Occipital lobe (tissue), 2 donors: ENCODE data around the gene WDR89. TPM values are rescaled to one million over a fixed set of nuclear protein-coding genes. Genes with fewer than 3 reads are reported as not detected.
"Not testable (repeated sequence)": the region's sequence is repeated elsewhere in the genome, so short reads cannot be mapped to it uniquely, and the experiment has no call there.

Experiments used
- DNase-seq: peaks from one replicate; lab custom pipeline; 2025; lab: John Stamatoyannopoulos, UW
- total RNA-seq: library from RNA; depleted of rRNA; stranded (reverse); fragments of >200 nt; gene quantifications from one replicate; pipeline ENCODE4 v1.2.3, GENCODE V29; 2014

The WDR89 gene
- total RNA-seq, 1 donor from 2014 or later: 45.7 TPM

- DNase-seq: no peak
Observed at GRCh38 chr14:63654346-63654745, 12.7 kb upstream of the WDR89 start.

DNA sequence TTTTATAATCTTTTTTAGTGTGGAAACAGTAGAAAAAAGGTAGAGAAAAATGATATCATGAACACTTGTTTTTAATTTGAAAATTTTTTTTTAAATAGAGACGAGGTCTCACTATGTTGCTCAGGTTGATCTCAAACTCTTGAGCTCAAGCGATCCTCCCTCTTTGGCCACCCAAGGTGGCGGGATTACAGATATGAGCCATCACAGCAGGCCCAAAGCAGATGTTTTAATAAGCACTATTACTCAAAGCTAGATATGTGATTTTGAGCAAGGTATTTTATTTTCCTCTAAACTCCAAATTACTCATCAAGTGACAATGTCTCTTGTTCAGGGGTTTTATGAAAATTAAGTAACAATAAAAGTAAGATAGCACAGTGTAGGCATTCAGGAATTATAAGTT lies 10.7 kb upstream of the WDR89 start:
- no peak for DNase-seq

GRCh38 chr14:63650256-63650952 lies 8.7 kb upstream of the WDR89 start:
- DNase-seq: peak; percentile 17

DNA sequence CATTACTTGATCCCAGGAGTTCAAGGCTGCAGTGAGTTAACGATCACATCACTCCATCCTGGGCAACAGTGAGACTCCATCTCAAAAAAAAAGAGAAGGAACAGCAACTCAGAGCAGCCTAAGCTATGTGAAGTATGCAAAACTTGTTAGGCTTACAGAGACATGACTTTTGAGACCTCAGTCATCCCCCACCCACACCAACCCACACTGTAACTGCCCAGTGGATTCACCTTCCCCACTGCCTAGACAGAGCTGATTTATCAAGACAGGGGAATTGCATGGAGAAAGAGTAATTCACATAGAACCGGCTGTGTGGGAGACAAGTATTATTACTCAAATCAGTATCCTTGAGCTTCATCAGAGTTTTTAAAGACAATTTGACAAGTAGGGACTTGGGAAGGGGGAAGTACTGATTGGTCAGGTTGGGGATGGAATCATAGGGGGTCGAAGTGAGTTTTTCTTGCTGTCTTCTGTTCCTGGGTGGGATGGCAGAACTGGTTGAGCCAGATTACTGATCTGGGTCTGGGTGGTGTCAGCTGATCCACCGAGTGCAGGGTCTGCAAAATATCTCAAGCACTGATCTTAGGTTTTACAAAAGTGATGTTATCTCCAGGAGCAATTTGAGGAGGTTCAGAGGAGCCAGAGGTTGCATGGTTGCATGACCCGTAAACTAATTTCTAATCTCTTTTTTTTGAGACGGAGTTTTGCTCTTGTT lies 6.2 kb upstream of the WDR89 start:
- no peak for DNase-seq

GRCh38 chr14:63644741-63645140 lies 3.1 kb upstream of the WDR89 start:
- DNase-seq: no peak

GRCh38 chr14:63642656-63643382 lies 1.1 kb upstream of the WDR89 start:
- no peak for DNase-seq

DNA sequence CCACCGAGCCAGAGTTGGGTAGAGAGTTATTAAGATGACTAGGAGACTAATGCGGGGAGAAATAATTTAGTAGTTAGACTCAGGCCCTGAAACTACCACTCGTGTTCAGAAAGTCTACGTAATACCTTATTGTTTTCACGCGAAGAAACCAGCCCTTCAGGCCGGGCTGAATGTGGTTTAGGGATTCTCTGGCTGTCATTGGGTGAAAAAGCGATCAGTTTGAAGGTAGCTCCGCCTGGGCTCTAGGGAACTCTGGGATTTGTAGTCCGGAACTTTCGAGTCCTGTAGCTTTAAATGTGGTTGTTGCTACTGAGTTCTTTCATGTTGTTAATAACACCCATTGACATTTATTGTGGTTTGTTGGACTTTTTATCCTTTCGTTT lies 549 bp upstream of the WDR89 start:
- DNase-seq: peak; percentile 89

DNA sequence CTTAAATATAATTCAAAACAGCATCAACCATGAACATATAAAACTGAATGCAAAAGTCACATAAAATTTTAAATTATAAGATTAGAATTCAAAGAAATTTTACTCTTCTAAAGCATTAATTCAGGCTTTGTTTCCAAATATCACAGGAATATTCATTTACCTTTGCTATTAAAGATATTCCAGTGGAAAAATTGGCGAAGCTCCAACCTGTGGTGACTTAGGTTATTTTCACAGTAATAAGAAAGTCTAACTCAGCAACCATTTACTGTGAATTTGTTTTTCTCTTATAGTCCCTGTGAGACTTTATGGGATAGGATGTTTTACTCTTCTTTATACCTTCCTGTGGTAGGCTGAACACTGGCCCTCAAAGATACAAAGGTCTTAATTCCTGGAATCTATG lies 3.2 kb downstream of the WDR89 start:
- no peak for DNase-seq

DNA sequence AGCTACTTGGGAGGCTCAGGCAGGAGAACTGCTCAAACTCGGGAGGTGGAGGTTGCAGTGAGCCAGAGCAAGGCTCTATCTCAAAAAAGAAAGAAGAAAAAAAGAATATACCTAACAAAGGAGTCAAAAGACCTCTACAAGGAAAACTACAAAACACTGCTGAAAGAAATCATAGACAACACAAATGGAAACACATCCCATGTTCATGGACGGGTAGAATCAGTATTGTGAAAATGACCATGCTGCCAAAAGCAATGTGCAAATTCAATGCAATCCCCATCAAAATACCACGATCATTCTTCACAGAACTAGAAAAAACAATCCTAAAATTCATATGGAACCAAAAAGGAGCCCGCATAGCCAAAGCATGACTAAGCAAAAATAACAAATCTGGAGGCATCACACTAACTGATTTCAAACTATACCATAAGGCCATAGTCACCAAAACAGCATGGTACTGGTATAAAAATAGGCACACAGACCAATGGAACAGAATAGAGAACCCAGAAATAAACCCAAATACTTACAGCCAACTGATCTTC lies 5.5 kb downstream of the WDR89 start:
- not testable (repeated sequence) for DNase-seq

GRCh38 chr14:63633801-63634200 lies 7.9 kb downstream of the WDR89 start:
- no peak for DNase-seq

DNA sequence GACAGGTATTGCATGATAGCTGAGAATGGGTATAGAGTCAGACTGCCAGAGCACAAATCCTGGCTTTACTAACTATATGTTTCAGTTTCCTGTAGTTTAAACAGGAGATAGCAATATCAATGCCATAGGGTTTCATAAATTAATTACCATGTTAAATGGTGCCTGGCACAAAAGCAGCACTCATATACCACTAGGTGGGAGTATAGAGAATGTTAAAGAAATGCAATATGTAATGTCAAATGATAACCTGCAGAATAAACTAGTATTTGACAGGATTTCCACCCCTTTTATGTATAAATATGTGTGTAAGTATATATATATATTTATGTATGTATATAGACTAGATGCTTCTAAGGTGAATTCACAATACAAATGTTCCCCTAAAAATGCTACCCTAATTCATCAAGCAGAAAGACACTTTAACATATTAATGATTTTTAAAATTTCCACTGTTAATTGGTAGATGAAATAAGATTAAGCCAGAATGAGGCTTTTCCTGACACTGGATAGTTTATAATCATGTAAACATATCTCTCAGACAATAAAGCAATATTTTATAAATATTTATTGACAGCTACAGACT lies 8.6 kb downstream of the WDR89 start:
- DNase-seq: no peak

- no peak for DNase-seq
Observed at GRCh38 chr14:63624701-63625100, 17.0 kb downstream of the WDR89 start.

- no peak for DNase-seq
Observed at GRCh38 chr14:63624203-63624602, 17.5 kb downstream of the WDR89 start.

- not testable (repeated sequence) for DNase-seq
Observed at GRCh38 chr14:63621975-63622374, 19.7 kb downstream of the WDR89 start.

GRCh38 chr14:63616015-63616414 lies 25.7 kb downstream of the WDR89 start:
- DNase-seq: no peak

DNA sequence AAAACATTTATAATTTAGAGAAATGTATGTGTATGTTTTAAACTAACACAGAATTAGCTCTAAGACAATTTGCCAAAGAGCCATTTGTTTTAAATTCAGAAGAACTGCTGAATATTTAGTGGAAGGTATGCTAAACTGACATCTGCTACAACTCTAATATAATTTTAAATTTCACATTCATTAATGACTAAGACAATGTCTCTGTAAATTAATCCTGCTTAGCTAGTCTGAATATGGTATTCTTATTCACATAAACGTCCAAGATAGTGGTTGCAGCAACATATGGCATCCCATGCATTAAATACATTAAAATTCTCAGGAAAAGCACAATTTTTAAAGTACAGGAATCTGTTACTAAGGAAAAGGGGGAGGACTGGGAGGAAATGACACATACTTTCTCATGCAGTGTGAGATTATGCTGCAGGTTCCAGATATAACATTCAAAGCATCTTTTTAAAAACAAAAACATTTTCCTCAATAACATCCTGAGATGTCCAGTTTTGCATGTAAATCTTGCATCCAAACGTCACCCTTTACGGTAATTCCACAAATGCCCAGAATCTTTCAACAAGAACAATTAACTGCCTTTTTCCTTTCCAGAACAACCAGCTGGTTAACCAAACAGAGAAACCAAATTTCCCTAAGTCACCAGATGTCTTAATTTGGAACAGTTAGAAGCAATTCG lies 26.9 kb downstream of the WDR89 start:
- no peak for DNase-seq

DNA sequence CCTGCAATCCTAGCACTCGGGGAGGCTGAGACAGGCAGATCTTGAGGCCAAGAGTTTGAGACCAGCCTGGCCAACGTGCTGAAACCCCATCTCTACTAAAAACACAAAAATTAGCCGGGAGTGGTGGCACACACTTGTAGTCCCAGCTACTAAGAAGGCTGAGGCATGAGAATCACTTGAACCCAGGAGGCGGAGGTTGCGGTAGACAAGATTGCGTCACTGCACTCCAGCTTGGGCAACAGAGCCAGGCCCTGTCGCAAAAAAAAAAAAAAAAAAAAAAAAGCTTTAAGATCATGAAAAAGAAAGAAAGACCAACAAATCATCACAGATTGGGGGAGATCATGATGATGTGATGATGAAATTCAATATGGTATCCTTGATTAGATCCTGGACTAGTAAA lies 30.6 kb downstream of the WDR89 start:
- no peak for DNase-seq

DNA sequence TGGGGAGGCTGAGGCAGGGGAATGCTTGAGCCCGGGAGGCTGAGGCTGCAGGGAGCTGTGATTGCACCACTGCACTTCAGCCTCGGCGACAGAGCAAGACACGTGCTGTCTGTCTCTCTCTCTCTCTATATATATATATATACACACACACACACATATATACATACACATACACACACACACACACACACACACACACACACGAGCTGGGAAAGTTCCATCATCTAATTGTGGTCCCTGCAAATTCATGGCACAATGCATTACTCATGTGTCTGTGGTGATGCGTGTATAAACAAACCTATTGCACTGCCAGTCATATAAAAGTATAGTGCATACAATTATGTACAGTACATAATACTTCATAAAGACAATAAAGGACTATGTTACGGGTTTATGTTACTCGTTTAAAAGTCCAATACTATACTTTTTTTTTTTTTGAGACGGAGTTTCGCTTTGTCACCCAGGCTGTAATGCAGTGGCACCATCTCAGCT lies 36.6 kb downstream of the WDR89 start:
- no peak for DNase-seq

- no peak for DNase-seq
Observed at GRCh38 chr14:63604626-63605025, 37.0 kb downstream of the WDR89 start.

GRCh38 chr14:63603749-63604277 lies 37.9 kb downstream of the WDR89 start:
- DNase-seq: no peak

DNA sequence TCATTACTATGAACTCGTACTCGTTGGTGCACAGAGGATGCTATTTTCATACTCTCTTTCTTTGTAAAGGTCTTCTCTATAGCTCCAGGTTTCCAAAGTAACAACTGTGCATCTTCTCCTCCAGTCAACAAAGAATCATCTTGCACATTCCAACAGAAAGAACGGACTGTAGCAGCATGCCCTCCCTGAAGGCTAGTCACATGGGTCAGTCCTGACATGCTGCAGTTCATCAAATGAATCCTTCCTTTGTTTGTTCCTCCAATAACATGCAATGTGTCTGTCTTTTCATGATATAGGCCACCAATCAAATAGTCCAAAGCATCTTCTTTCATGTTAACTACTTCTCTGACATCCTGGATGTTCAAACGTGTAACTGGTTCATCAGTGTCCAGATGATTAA lies 42.9 kb downstream of the WDR89 start:
- no peak for DNase-seq
